Measurements from ENCODE around the gene CPNE2.

Gene CPNE2

GRCh38 chr16:57153841-57154240 is 61.5 kb downstream of the CPNE2 start:
- no peak for TF ChIP-seq CTCF (IDR thresholded peaks at IDR 0.05; ENCODE audit: extremely low read depth, missing control alignments)
- no peak for DNase-seq (ENCODE audit: low spot score)

GRCh38 chr16:57155702-57156350 is 63.4 kb downstream of the CPNE2 start:
- no peak for TF ChIP-seq CTCF (IDR thresholded peaks at IDR 0.05; ENCODE audit: extremely low read depth, missing control alignments)
- no peak for DNase-seq (ENCODE audit: low spot score)

GRCh38 chr16:57156351-57156703 is 63.9 kb downstream of the CPNE2 start:
- DNase-seq (ENCODE audit: low spot score) = no peak
- TF ChIP-seq CTCF (IDR thresholded peaks at IDR 0.05; ENCODE audit: extremely low read depth, missing control alignments) = no peak

- no peak for DNase-seq (ENCODE audit: low spot score)
- TF ChIP-seq CTCF (IDR thresholded peaks at IDR 0.05; ENCODE audit: extremely low read depth, missing control alignments) = no peak
These were observed 65.2 kb downstream of the CPNE2 start for GRCh38 chr16:57157533-57157932.

- TF ChIP-seq CTCF (IDR thresholded peaks at IDR 0.05; ENCODE audit: extremely low read depth, missing control alignments) = no peak
- no peak for DNase-seq (ENCODE audit: low spot score)
These were observed 67.1 kb downstream of the CPNE2 start for GRCh38 chr16:57159447-57159846.

- no peak for TF ChIP-seq CTCF (IDR thresholded peaks at IDR 0.05; ENCODE audit: extremely low read depth, missing control alignments)
- no peak for DNase-seq (ENCODE audit: low spot score)
These were observed 71.5 kb downstream of the CPNE2 start for GRCh38 chr16:57163842-57164241.

- TF ChIP-seq CTCF (IDR thresholded peaks at IDR 0.05; ENCODE audit: extremely low read depth, missing control alignments) = no peak
- no peak for DNase-seq (ENCODE audit: low spot score)
These were observed 73.1 kb downstream of the CPNE2 start for GRCh38 chr16:57165483-57165882.

Measured in GM20000 (cell line).